Uterus (tissue), 2 donors: ENCODE data around the gene LRRC2.

Source experiments
- POLR2A ChIP-seq, 2 donors: fragments of 450-650 bp; IDR thresholded peaks; one replicate each; pipeline ENCODE4 v1.6.1; 2016; ENCODE audit warnings: antibody characterized with exemption in 2 of 2, mild to moderate bottlenecking in 1 of 2, moderate library complexity in 1 of 2
- TF ChIP-seq, protein P1 (sequence below), 4 experiments: fragments of 200-600 bp in 2 of 4; fragments of 450-650 bp in 2 of 4; sonication (generic) in 2 of 4; IDR thresholded peaks; one replicate each; pipeline ENCODE4 v1.5.1; 2016 to 2019; ENCODE audit warnings: antibody characterized with exemption in 4 of 4, mild to moderate bottlenecking in 2 of 4, moderate library complexity in 1 of 4

DNA sequence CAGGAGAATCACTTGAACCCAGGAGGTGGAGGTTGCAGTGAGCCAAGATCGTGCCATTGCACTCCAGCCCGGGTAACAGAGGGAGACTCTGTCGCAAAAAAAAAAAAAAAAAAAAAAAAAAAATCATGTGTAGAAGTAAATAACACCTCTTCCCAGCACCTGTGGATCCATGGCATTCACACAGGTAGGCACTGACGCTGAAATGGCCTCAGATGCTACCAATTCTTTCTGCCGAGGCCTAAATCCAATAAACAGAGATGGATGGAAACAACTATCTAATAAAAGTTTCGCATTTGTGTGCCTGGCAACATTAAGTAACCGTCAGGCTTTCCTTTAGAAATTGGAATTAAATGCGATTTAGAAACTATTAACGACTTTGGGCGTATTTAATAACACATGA lies 10.3 kb upstream of the LRRC2 start:
- TF ChIP-seq, protein P1, sequence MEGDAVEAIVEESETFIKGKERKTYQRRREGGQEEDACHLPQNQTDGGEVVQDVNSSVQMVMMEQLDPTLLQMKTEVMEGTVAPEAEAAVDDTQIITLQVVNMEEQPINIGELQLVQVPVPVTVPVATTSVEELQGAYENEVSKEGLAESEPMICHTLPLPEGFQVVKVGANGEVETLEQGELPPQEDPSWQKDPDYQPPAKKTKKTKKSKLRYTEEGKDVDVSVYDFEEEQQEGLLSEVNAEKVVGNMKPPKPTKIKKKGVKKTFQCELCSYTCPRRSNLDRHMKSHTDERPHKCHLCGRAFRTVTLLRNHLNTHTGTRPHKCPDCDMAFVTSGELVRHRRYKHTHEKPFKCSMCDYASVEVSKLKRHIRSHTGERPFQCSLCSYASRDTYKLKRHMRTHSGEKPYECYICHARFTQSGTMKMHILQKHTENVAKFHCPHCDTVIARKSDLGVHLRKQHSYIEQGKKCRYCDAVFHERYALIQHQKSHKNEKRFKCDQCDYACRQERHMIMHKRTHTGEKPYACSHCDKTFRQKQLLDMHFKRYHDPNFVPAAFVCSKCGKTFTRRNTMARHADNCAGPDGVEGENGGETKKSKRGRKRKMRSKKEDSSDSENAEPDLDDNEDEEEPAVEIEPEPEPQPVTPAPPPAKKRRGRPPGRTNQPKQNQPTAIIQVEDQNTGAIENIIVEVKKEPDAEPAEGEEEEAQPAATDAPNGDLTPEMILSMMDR (IDR thresholded peaks at IDR 0.05), result no peak
- no peak for TF ChIP-seq POLR2A (IDR thresholded peaks at IDR 0.05)
